GM18909 (cell line): ENCODE data around the gene RYR2.

Source experiments
- ATAC-seq: cut with Tn5 transposase; IDR thresholded peaks from one replicate; pipeline ENCODE4 v1.9.1; 2021; ENCODE audit warnings: mild to moderate bottlenecking; ENCODE audit not compliant: unreplicated experiment, poor library complexity

The RYR2 gene

DNA sequence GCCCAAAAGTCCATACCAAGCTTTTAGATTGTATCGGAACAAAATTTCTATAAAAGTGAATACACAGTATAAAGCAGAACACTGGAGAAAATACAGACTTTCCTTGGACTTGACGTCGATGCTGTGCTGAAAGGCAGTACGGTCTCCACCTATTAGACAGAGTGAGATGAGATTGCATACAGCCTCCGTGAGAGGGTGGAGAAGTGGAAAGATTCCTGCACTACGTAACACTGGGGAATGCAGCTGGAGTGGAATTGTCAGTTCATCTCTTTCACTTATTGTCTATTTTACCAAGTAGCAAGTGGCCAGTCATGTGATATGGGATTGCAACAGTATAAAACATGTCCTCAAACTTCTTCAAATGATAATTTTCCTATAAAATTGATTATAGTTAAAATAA, 639.2 kb downstream of the RYR2 start:
- no peak for ATAC-seq

DNA sequence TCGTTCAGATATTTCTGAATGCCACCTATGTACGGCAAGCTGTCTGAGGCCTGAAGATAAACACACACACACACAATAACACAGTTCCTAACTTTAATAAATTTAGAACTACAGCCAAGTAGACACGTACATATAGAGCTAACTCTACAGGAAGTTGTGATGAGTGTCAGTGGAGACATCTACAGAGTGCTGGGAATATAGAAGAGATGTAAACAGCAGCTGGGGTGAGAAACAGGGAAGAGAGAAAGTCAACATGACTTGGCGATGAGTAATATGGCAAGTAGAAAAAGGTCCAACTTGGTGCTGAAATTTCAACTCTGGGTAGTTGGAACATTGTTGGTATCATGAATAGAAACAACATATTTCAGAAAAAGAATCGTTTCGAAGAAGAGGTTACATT, 642.3 kb downstream of the RYR2 start:
- ATAC-seq: no peak

DNA sequence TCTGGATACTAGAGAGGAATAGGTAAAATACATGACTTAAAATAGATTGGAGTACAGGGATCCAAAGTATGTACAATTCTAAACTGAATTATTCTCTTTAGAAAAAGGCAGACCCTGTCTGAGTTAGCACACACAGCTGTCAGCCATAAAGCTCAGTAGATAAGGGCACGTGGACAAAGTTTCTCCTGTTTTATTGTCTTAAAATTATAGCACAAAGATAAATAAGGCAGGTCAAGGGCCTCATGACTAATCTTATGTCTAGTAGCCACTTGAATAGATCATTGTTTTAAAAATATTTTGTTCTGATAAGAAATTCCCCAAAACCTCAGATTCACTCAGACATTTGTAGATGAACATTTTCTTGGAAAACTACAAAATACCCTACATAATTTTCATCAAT, 643.6 kb downstream of the RYR2 start:
- ATAC-seq: no peak

DNA sequence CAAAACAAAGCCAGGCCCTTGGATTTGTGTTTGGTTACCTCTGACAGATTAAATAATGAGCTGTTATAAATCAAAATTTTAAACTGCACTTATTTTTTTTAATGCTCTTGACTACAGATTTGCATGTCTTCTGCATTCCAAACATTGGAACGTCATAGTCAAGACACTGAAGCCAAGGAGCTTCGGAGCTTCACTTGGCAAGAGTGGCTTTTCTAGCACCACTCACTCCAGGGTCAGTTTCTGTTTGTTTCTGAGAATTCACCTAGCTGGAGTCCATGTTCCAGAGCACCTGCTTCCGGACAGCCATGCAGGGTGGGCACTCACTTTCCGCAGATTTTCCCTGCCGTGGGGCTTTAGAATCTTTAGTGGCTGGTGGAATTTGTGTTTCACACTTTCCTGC, 645.8 kb downstream of the RYR2 start:
- no peak for ATAC-seq

DNA sequence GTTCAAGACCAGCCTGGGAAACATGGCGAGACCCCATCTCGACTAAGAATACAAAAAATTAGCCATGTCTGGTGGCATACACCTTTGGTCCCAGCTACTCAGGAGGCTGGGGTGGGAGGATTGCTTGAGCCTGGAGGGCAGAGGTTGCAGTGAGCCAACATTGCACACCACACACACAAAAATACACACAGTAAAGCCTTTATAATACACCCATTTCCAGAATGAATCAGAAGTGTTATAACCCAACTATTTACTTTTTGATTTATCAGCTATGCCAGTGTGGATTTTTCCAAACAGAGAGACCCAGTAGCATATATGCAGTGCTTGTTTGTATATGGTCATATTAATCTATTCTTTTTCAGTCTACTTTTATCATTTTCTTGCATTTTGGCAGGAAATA, 648.7 kb downstream of the RYR2 start:
- ATAC-seq: no peak

DNA sequence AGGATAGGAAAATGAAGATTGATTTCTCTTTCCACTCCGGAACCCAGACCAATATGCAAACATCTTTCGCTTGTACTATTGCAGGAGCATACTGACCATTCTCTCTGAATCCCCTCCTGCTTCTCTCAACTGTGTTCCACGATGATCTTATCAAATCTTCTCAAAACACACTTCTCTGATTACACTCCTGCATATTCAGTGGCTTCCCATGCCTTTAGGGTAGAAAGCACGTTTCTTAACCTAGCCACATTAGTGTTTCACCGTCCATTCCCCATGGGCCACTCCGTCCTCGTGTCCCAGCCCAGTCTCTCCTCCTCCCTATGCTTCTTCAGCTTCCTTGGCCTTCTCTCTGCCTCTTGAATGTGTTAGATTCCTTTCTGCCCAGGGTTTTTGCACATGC, 650.3 kb downstream of the RYR2 start:
- no peak for ATAC-seq

DNA sequence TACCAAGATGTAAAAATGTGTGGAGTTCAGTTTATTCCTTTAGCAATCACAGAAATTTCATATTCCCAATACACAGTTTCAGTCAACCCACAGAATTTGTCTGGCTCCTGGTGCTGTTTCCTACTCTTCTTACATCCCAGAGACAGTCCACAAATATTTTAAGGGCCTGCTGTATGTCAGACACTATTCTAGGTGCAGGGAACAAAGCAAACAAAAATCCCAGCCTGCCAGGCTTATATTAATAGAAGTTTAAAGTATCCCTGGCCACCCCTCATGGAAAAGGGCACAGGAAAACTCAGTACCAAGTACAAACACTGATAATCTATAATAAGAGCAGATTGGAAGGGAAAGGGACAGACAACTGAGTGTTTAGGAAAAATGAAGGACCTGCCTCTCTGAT, 653.9 kb downstream of the RYR2 start:
- no peak for ATAC-seq

DNA sequence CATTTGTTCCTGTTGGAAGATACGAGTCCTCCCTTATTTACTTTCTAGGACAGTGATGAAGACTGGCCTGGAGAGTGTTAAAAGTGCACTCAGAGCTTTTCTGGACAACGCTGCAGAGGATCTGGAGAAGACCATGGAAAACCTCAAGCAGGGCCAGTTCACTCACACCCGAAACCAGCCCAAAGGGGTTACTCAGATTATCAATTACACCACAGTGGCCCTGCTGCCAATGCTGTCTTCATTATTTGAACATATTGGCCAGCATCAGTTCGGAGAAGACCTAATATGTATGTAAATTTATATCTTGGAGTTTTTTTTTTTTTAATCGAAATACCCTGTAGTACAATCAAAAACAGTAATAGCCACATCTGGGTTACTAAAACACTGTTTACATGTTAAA, 658.2 kb downstream of the RYR2 start:
- no peak for ATAC-seq

DNA sequence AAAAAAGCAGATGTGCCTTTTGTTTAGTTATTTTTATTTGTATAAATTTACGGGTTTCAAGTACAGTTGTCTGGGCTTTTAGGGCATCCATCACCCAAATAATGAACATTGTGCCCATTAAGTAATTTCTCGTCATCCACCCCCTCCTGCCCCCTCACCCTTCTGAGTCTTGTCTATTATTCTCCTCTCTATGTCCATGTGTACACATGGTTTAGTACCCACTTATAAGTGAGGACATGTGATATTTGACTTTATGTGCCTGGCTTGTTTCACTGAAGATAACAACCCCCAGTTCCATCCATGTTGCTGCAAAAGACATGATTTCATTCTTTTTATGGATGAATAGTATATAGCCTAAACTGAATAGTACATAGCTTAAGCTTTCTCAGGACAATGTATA, 659.5 kb downstream of the RYR2 start:
- no peak for ATAC-seq

DNA sequence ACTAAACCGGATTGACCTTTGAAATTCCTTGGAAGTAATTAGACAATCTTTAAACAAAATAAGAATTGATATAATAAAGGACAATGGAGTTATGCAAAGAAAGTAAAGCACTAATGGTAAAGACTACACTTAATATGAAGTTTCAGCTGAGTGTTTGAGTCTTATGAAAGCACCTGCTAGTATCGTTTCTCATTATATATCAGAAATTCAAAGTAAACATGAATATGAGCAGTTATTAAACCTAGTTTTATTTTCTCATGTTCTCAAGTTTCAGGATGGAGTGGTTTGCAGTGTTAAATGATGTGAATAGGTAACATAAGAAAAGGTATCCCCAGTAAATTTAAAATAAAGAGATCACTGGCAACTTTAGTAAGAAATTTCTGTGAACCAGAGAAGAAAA, 660.2 kb downstream of the RYR2 start:
- ATAC-seq: no peak

DNA sequence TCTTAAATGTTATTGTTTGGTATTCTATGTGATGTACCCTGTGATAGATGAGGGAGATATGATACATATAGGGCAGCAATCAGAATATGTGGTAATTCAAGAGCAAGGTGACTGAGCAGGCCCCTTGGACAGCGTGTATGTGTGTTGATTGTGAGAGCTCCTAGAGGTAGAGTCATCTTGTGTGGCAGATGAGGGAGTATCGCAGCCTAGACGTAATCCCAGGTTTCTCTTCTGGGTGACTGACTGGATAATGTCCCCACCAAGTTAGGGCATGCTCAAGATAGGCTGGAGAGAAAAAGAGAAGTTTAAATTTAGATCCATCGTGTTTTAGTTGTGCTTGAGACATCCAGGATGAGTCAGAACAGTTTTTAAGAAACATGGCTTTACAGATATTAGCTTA, 663.5 kb downstream of the RYR2 start:
- ATAC-seq: no peak

DNA sequence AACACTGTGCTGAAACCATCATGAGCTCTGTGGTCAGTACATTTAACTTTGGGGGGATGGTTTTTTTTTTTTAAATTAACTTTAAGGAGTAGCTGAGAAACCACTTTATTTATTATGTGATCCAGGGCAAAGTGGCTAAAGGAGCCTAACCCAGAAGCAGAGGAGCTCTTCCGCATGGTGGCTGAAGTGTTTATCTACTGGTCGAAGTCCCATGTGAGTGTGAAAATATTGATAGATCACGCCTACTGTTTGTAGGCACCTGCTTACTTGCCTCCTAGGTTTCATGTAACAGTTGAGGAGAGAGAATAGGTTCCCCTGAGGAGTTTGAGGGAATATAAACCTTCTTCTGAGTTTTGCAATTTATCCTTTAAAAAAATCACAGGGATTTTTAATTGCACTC, 667.4 kb downstream of the RYR2 start:
- ATAC-seq: no peak

DNA sequence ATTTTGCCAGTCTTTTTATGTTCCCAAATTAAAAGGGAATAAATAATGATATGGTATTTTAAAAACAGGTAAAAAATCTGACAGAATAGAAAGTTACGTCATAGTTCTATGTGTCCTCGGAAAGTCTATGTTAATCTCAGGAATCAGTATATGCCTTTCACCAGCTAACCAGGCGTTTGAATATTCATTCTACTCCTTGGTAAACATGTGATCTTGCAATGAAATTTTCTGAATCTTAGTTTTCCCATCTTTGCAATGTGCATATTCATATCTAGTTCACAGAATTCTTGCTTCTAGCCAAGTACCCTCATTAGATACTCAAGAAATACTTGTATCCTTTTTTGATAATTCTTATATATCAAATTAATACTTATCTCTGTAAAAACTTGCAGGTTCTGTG, 669.3 kb downstream of the RYR2 start:
- no peak for ATAC-seq

DNA sequence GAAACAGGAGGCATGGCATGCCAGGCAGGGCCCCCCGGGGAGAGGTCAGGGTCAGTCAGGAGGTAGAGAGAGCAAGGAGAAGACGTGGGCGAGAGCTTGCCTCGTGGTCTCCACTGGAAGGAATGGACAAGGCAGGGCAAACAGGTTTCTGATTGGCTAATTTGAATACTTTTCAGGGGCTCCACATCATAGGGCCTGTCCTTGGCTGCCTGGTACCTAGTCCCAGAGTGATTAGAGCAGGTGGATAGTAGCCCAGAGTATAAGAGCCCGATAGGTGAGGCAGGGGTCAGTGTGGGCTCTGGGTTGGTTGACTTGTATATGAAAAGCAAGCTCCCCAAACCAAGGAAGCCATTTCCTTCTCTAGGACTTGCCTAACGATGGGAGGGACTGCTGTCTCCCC, 670.1 kb downstream of the RYR2 start:
- no peak for ATAC-seq

DNA sequence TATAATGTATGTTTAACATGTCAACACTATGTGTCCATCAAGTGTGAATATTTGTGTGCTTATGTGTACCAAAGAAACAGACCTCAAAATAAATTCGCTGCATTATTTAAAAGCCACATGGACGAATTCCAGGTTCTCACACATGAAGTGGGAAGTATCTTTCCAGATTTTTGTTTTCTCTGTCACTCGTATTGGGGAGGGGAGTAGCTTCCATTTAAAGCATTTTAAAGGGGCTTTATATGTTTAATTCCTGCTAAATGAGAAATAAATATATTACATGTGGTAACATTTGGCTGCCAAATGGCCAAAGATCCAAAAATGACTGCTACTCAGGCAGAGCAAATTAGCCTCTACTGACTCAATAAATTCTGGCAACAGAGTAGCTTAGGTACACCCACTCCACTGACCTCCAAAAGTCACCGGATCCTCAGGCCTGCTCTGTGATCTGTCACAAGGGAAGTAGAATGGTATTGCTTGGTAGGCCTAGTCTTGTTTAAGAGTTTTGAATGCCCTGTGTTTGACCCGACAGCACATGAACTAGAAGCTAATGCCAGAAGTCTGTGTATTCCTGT, 670.7 kb downstream of the RYR2 start:
- no peak for ATAC-seq

DNA sequence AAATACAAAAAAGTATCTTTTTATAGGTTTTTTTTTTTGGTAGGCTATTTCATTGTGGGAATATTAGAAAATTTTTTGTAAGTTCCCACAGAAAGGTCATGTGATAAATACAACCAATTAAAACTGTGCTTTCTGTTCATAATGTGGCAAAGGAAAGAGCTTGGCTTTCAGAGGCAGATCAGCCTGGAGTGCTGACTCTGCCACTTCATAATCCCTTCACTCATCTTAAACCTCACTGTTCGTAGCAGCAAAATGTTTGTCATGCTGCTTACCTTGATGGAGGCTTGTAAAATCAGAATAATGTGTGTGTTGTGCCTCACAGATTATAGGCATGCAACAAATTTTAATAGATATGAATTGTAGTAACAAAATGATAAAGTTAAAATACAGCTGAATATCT, 671.9 kb downstream of the RYR2 start:
- ATAC-seq: no peak

DNA sequence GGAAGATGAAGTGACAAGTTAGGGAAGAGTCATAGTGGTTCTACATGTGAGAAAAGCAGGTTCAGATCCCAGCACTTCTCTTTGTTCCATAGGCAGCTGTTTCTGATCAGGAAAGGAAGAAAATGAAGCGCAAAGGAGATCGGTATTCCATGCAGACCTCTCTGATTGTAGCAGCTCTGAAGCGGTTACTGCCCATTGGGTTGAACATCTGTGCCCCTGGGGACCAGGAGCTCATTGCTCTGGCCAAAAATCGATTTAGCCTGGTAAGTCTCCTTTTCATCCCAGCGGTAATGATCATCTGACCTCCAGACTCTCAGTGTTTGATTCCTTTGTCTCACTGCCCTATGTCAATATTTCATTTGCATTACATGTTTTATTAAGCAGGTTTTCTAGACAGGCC, 675.1 kb downstream of the RYR2 start:
- ATAC-seq: no peak

DNA sequence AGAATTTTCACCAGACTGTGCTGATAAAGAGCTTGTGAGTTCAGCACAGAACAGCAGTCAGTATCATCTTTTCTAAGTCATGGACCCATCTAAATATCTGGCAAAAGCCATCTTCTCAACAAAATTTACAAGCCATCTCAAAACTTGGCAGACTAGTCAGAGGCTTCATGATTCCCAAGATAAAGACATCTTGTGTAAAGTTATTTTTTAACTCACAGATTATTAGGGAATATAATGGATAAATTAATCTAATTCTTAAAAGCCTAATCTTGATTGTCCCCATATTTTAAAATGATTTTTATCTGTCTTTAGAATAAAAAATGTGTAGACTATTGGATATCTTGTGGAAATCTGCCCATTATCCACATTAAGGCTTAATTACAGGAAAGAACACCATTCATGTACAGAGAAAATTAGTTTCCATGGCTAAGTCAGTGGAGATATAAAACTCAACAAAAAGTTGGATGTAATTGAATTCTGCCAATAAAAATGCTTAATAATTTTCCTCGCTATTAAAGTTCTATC, 688.9 kb downstream of the RYR2 start:
- no peak for ATAC-seq

DNA sequence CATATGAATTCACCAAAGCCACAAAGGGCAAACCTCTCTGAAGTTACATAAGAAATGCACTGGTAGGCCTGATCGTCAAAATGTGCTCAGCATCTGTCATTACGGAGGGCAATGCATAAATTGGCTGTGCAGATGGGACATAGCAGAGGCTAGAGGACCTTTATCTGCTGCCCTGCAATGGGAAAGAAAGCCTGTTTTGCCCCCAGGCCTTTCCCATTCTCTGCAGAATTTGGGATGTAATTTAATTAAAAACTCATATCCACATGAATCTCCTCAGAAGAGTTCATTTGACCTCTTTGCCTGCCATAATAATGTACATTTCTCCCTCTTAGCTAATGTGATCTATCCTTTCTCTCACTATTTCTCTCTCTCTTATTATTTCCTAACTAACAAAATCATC, 690.7 kb downstream of the RYR2 start:
- ATAC-seq: no peak

DNA sequence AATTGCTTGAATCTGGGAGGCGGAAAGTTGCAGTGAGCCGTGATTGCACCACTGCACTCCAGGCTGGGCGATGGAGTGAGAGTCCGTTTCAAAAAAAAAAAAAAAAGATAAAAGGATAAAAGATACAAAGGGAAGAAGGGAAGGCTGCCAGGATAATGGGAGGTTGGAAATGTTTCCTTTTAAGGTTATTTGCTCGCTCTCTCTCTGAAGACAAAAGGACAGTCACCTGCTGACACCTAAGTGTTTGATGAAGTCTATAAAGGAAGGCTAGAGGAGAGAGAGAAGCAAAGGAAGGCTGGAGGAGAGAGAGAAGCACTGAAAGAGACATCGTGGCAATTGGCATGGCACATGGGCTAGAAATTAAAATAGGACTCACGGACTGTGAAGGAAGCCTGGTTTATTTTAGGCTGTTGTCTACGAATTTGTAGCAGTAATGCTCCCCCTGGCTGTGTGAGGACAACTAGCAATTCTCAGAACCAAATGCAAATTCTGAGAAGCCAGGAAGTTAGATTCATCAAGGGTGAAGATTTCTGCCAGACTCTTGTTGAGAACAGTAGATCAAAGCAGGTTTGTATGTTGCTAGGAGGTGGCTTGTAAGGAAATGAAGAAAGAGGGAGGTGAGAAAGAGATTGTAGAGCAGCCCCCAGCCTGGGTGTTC, 694.5 kb downstream of the RYR2 start:
- no peak for ATAC-seq

DNA sequence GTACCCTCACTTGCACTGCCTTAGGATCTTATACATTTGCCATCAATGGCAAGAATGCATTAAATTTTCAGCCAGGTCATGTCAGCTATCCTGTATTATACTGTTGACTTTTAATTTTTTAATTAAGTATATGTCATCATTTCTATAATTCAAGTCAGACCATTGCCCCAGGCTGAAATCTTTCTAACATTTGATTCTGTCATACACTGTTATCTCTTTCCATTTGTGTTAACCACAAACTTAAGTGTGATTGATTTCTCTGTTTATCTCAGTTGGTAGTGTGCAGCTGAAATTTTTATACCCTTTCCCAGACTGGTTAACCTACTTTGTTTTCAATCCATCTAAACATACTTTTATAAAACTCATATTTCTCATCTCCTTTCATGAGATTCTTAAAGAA, 695.5 kb downstream of the RYR2 start:
- no peak for ATAC-seq

DNA sequence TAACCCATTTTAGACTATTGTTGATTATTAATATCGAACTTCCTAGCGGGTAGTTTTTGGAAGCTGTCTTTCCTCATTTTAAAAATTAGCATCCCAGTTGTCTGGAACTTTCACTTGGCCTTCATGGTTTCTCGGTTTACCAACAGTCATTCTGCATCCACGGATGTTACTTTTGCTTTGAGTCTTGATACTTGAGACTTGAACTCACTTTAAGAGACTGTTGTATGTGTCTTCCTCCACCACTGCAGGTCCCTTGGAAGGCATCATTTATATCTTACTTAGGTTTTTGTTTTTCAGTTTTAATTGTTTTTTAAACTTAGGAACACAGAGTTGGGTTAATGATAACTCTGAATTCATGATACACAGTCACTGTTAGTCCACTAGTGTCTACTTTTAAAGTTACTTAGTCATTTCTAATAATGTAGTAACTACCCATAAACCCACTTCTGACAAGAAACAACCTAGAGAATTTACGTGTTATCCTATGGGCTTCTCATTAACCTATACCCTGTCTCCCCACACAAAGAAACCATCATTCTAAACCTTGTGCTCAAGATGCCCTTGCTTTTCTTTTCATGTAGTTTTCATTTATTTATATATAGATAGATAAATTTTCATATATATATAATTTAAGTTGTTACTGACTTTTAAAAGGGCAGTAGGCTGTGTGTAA, 696.1 kb downstream of the RYR2 start:
- no peak for ATAC-seq
